ENCODE measurements around the gene PLPP1. TPM values are rescaled to one million over a fixed set of nuclear protein-coding genes. Genes with fewer than 3 reads are reported as not detected.

Gene PLPP1
- total RNA-seq, 1 experiment from 2014 or later: 10.5 TPM

DNA sequence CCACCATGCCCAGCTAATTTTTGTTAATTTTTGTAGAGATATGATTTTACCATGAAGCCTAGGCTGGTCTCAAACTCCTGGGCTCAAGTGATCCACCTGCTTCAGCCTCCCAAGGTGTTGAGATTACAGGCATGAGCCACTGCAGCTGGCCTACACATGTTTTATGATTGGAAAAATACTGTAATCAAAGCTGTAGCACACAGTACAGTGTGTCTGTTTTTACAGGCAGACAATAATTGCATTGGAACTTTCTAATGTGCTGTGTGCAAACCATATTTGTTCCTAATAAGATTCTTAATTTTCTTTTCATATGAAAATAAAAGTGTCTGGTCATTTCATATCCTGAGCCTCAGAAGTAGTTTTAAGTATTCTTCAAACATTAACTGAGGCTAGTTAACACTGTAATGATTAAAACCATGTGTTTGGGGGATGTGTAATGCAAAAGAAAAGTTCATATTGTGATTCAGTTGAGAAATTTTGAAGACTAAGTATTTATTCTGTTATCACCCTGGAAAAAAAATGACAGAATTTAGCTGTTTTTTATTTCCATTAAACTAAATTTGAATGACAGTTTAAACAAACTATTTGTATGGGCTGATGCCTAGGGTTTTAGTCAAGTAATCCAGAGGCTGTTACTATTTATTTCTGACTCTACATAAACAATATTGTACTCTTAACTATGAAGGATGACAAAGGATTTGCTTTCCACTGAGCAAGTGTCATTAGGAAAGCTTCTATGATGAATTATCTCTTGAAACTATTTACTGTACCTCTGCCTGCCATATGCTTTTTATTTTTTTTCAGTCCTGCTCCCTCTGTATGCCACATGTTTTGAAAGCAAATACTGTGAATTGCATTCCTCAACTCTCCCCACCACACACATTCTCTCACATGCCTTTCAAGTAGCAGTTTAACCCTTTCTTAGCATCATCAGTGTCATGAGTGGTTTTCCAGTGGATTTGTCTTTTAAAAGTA lies 115.5 kb downstream of the PLPP1 start:
- Histone ChIP-seq H3K4me3 (replicated peaks in 1 of 2; ENCODE audit: low read depth in 1 of 2, low read length in 2 of 2) (no peak overlapping the region), H3K9ac (ENCODE audit: low read length) (no peak overlapping the region), H3K4me2 (ENCODE audit: low read length) (no peak overlapping the region), H3K27me3 (ENCODE audit: insufficient read depth, low read length) (no peaks in the 10 kb centered on the region), H4K20me1 (ENCODE audit: insufficient read depth) (peaks cover 5% of the 10 kb centered on the region; the same call in 1 of the 2 replicates), H3K79me2 (ENCODE audit: insufficient read depth, low read length) (no peaks in the 10 kb centered on the region), H3K9me3 (ENCODE audit: control insufficient read depth in 1 of 2, insufficient read depth in 1 of 2, low read depth in 1 of 2, low read length in 2 of 2) (no peaks in the 10 kb centered on the region), H2AFZ (ENCODE audit: low read depth, low read length, poor library complexity, severe bottlenecking) (no peak overlapping the region), H3K4me1 (ENCODE audit: control insufficient read depth in 1 of 2, insufficient read depth in 2 of 2, low read length in 2 of 2) (no peaks in the 10 kb centered on the region), H3K9me2 (ENCODE audit: insufficient read depth) (no peaks in the 10 kb centered on the region), H3K36me3 (ENCODE audit: control insufficient read depth in 1 of 2, insufficient read depth in 2 of 2, low read length in 2 of 2) (peaks cover 15 to 46% of the 10 kb centered on the region in 2 experiments), H3K27ac (ENCODE audit: low read depth, low read length) (no peak overlapping the region)
- TF ChIP-seq FOSL1 (IDR thresholded peaks at IDR 0.05; ENCODE audit: low read depth): no peak
- TF ChIP-seq, protein P1, sequence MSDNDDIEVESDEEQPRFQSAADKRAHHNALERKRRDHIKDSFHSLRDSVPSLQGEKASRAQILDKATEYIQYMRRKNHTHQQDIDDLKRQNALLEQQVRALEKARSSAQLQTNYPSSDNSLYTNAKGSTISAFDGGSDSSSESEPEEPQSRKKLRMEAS (IDR thresholded peaks at IDR 0.05): no peak
- no peak for TF ChIP-seq SIN3A (IDR thresholded peaks at IDR 0.05; ENCODE audit: low read depth)
- TF ChIP-seq POLR2A (IDR thresholded peaks at IDR 0.05; ENCODE audit: borderline replicate concordance, extremely low read depth, insufficient read depth, insufficient read length): no peak
- TF ChIP-seq ZNF274 (IDR thresholded peaks at IDR 0.05; ENCODE audit: low read depth, low read length): no peak
- TF ChIP-seq, protein P2, sequence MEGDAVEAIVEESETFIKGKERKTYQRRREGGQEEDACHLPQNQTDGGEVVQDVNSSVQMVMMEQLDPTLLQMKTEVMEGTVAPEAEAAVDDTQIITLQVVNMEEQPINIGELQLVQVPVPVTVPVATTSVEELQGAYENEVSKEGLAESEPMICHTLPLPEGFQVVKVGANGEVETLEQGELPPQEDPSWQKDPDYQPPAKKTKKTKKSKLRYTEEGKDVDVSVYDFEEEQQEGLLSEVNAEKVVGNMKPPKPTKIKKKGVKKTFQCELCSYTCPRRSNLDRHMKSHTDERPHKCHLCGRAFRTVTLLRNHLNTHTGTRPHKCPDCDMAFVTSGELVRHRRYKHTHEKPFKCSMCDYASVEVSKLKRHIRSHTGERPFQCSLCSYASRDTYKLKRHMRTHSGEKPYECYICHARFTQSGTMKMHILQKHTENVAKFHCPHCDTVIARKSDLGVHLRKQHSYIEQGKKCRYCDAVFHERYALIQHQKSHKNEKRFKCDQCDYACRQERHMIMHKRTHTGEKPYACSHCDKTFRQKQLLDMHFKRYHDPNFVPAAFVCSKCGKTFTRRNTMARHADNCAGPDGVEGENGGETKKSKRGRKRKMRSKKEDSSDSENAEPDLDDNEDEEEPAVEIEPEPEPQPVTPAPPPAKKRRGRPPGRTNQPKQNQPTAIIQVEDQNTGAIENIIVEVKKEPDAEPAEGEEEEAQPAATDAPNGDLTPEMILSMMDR (IDR thresholded peaks at IDR 0.05 in 2 of 3, conservative IDR thresholded peaks at IDR 0.05 in 1 of 3; ENCODE audit: borderline replicate concordance in 1 of 3, insufficient read depth in 1 of 3, low read depth in 2 of 3, low read length in 2 of 3): no peak
- no peak for TF ChIP-seq EZH2 (IDR thresholded peaks at IDR 0.05)
- intact Hi-C loops (cut with micrococcal nuclease): no loop called here
- no TSS peak for BruUV-seq (replicated peaks)
- ChIA-PET RAD21 (ENCODE audit: low non-redundant PET in 1 of 2, low total read pairs in 2 of 2, uncharacterized antibody in 2 of 2, unreplicated experiment in 2 of 2) (no interaction called here), POLR2A (no interaction called here), CTCF (interaction anchor here (1.4 to 1.7 kb wide), 2 partner anchors 13 to 17 kb away, joined by 4 read pairs; no protein-coding TSS in a partner anchor)
- ATAC-seq: no peak
- no peak for DNase-seq (ENCODE audit: low read depth, low spot score)

All from HCT116 (cell line).